GM19193 (cell line): ENCODE data around the gene POU3F1.
A peak's percentile ranks its signal among the peaks of the same experiment; 100 is the strongest.

ENCODE experiments used
- POLR2A ChIP-seq: IDR thresholded peaks from 4 replicates; pipeline ENCODE4 v1.6.1; 2011; ENCODE audit not compliant: insufficient read depth, insufficient read length; ENCODE audit errors: extremely low read depth

The POU3F1 gene

GRCh38 chr1:38045401-38046332, 926 bp downstream of the POU3F1 start:
- no peak for TF ChIP-seq POLR2A

- no peak for TF ChIP-seq POLR2A
These were observed 2.1 kb downstream of the POU3F1 start for GRCh38 chr1:38044221-38045215.

GRCh38 chr1:38043036-38043747, 3.4 kb downstream of the POU3F1 start:
- no peak for TF ChIP-seq POLR2A

- TF ChIP-seq POLR2A: no peak
These were observed 4.4 kb downstream of the POU3F1 start for GRCh38 chr1:38041936-38042834.

GRCh38 chr1:38039331-38040088, 7.1 kb downstream of the POU3F1 start:
- no peak for TF ChIP-seq POLR2A

GRCh38 chr1:38038861-38039260, 7.7 kb downstream of the POU3F1 start:
- TF ChIP-seq POLR2A: no peak

- TF ChIP-seq POLR2A: no peak
These were observed 9.2 kb downstream of the POU3F1 start for GRCh38 chr1:38037221-38037939.

GRCh38 chr1:38034871-38035270, 11.7 kb downstream of the POU3F1 start:
- TF ChIP-seq POLR2A: no peak

- TF ChIP-seq POLR2A: no peak
These were observed 15.1 kb downstream of the POU3F1 start for GRCh38 chr1:38031513-38031866.

- TF ChIP-seq POLR2A: no peak
These were observed 15.7 kb downstream of the POU3F1 start for GRCh38 chr1:38030596-38031512.

- peak; percentile 38 for TF ChIP-seq POLR2A
These were observed 16.7 kb downstream of the POU3F1 start for GRCh38 chr1:38029685-38030511.
